Astrocyte of the spinal cord (primary cell): Measurements from ENCODE around the gene MAN1A1.
A peak's percentile ranks its signal among the peaks of the same experiment; 100 is the strongest.

ENCODE experiments used
- DNase-seq: peaks from one replicate; pipeline ENCODE4 v3.0.0; 2011; ENCODE audit warnings: low read depth, low spot score
- H3K4me3 ChIP-seq: 2 replicates; pipeline ENCODE4 v1.5.1; 2011; ENCODE audit warnings: low read depth, mild to moderate bottlenecking, low read length, moderate library complexity
- in situ Hi-C: cut with HindIII; loops from 2 replicates; pipeline ENCODE4 v1.10.0; 2017; ENCODE audit warnings: low sequenced_read_pairs
- TF ChIP-seq, protein P1 (sequence below): IDR thresholded peaks from 2 replicates; pipeline ENCODE4 v1.5.1; 2012; ENCODE audit warnings: low read depth, mild to moderate bottlenecking, low read length, inconsistent platforms

The MAN1A1 gene

DNA sequence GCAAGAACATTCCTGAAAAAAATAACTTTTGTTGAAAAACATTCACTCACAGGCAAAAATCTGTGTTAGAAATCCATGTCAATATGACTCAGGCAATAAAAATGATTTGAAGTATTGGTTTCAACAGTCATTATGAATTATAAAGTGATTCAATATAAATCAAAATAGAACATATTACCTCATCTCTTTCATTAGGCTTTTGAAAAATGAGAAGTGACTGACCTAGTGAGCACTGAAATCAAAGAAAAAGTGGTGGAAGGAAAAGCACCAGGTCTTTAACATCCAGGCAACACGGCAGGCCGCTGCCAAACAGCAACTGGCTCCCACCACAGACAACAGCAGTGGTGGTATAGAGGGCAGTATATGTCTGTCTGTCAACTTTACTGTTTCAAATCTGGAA is 68.9 kb downstream of the MAN1A1 start:
- TF ChIP-seq, protein P1, sequence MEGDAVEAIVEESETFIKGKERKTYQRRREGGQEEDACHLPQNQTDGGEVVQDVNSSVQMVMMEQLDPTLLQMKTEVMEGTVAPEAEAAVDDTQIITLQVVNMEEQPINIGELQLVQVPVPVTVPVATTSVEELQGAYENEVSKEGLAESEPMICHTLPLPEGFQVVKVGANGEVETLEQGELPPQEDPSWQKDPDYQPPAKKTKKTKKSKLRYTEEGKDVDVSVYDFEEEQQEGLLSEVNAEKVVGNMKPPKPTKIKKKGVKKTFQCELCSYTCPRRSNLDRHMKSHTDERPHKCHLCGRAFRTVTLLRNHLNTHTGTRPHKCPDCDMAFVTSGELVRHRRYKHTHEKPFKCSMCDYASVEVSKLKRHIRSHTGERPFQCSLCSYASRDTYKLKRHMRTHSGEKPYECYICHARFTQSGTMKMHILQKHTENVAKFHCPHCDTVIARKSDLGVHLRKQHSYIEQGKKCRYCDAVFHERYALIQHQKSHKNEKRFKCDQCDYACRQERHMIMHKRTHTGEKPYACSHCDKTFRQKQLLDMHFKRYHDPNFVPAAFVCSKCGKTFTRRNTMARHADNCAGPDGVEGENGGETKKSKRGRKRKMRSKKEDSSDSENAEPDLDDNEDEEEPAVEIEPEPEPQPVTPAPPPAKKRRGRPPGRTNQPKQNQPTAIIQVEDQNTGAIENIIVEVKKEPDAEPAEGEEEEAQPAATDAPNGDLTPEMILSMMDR = no peak
- no peak overlapping the region for H3K4me3 ChIP-seq
- in situ Hi-C loops = no loop called here
- peak; percentile 19 for DNase-seq

- TF ChIP-seq, protein P1 = no peak
- DNase-seq = no peak
- no peak overlapping the region for H3K4me3 ChIP-seq
- in situ Hi-C loops = no loop called here
Observed at GRCh38 chr6:119280080-119280479, 69.5 kb downstream of the MAN1A1 start.

GRCh38 chr6:119278625-119279024 is 70.9 kb downstream of the MAN1A1 start:
- H3K4me3 ChIP-seq = no peak overlapping the region
- in situ Hi-C loops = no loop called here
- TF ChIP-seq, protein P1 = no peak
- DNase-seq = no peak

DNA sequence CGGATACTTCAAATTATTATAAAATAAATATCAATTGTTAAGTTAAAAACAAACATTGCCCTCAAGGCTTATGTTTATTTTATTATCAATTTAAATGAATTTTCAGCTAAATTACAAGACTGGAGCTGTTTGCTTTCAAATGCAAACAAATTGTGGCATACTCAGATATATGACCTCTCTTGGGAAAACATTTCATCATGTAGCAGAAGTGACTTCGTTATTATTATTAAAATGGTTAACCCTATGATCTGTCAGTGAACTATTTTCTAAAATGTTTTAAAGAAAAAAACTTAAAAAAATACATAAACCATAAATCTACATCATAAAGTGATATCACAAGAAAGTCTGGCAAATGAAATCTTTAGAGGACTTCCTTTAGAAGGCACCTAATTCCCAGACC is 72.5 kb downstream of the MAN1A1 start:
- DNase-seq = no peak
- TF ChIP-seq, protein P1 = no peak
- in situ Hi-C loops = no loop called here
- H3K4me3 ChIP-seq = no peak overlapping the region

DNA sequence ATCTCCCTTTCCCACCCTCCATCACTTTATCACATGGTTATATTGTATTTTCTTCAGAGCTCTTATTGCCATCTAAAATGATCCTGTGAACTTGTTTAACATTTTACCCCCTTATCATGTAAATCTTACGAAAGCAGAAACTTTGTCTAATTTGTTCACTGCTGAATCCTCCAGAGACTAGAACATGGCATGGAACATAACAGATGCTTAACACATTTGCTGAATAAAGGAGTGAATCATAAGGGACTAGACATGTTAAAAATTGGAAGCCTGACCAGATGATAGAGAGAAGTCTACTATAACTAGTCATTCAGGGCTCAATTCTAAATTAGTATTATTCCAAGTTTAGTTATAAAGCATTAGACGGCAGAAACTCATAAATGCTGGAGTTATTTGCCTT is 73.3 kb downstream of the MAN1A1 start:
- TF ChIP-seq, protein P1 = no peak
- H3K4me3 ChIP-seq = no peak overlapping the region
- in situ Hi-C loops = no loop called here
- no peak for DNase-seq

DNA sequence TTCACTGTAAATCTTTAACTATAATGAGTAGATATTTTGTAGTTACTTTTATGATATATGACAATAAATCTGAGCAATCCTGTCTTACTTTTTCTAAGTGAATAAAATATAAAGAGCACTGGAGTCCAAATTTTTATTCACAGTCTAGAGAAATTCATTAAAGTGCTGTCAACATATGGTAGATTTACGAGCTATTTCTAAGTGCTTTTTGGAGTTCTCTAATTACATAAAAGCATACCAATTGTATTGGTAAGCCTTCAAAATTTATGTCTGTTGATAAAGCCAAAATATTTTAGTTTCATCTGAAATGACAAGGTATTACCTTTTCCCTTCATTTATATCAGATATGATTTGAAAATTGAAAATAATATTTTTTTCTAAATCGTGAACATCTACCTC is 75.4 kb downstream of the MAN1A1 start:
- in situ Hi-C loops = no loop called here

More for the DNA sequence above, 75.4 kb downstream of the MAN1A1 start:
- H3K4me3 ChIP-seq = no peak overlapping the region
- TF ChIP-seq, protein P1 = no peak
- DNase-seq = no peak
